Effector memory CD4-positive, alpha-beta T cell (primary cell): ENCODE measurements around the gene CDK17.
"Not testable (repeated sequence)": the region's sequence is repeated elsewhere in the genome, so short reads cannot be mapped to it uniquely, and the experiment has no call there.

ENCODE experiments used
- DNase-seq, 3 donors: peaks; one replicate each; pipeline ENCODE4 v3.0.0-alpha.2; 2020
- H3K27ac ChIP-seq: 2 replicates; pipeline ENCODE4 v1.7.0; 2013; ENCODE audit warnings: mild to moderate bottlenecking, low read length, moderate library complexity; ENCODE audit not compliant: insufficient read depth, poor library complexity, severe bottlenecking
- H3K27me3 ChIP-seq: replicated peaks from 2 replicates; pipeline ENCODE4 v1.7.0; 2013; ENCODE audit warnings: mild to moderate bottlenecking, low read length; ENCODE audit not compliant: insufficient read depth, control insufficient read depth, poor library complexity, severe bottlenecking
- H3K36me3 ChIP-seq: 2 replicates; pipeline ENCODE4 v1.7.0; 2013; ENCODE audit warnings: mild to moderate bottlenecking, low read length, moderate library complexity; ENCODE audit not compliant: control insufficient read depth, insufficient read depth
- H3K4me1 ChIP-seq: 2 replicates; pipeline ENCODE4 v1.7.0; 2013; ENCODE audit warnings: low read length, mild to moderate bottlenecking; ENCODE audit not compliant: control insufficient read depth, insufficient read depth, poor library complexity, severe bottlenecking
- H3K4me3 ChIP-seq: 2 replicates; pipeline ENCODE4 v1.7.0; 2013; ENCODE audit warnings: low read length, low read depth, mild to moderate bottlenecking; ENCODE audit not compliant: insufficient read depth, poor library complexity, severe bottlenecking
- H3K9me3 ChIP-seq: 2 replicates; pipeline ENCODE4 v1.7.0; 2013; ENCODE audit warnings: mild to moderate bottlenecking, low read length, moderate library complexity; ENCODE audit not compliant: control insufficient read depth

The CDK17 gene

DNA sequence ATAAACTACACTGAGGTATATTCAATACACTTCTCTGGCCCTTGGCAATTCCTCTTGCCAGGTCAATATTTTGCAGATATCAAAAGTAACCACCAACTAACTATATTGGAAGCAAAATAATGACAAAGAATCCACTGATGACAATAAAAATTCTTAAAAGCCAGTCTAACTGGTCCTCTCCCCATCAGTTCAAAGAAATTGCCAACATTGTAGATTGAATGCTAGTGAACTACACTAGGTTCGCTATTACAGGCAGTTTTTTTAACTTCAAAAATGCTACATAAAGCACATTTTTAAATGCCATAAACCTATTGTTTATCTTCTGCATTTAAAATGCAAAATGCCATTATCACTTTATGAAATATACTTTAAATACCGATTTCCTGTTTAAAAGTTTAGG is 4.0 kb downstream of the CDK17 start:
- no peak for DNase-seq
- Histone ChIP-seq H3K27me3 (no peaks in the 10 kb centered on the region), H3K27ac (no peak overlapping the region), H3K4me3 (no peak overlapping the region), H3K36me3 (no peaks in the 10 kb centered on the region), H3K9me3 (no peaks in the 10 kb centered on the region), H3K4me1 (peaks cover 29% of the 10 kb centered on the region)

DNA sequence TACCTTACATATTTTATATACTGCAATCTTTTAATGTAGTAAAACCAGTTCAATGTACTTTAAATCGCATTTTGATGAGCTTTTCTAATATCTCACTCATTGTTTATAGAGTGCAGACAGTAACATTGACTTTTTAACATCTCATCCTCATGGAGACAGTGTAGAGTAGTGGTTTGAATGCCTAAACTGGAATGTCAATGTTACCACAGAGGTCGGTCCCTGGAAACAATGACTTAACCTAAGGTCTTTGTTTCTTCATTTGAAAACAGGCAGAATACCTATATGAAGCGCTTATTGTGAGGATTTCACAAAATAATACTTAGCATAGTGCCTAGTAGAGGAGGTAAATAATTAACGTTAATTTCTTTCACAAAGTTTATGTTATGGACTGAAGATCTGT is 5.0 kb downstream of the CDK17 start:
- H3K27ac ChIP-seq = no peak overlapping the region
- no peaks in the 10 kb centered on the region for H3K9me3 ChIP-seq
- no peak for DNase-seq
- no peaks in the 10 kb centered on the region for H3K36me3 ChIP-seq
- H3K27me3 ChIP-seq = no peaks in the 10 kb centered on the region
- peaks cover 29% of the 10 kb centered on the region for H3K4me1 ChIP-seq
- no peak overlapping the region for H3K4me3 ChIP-seq

DNA sequence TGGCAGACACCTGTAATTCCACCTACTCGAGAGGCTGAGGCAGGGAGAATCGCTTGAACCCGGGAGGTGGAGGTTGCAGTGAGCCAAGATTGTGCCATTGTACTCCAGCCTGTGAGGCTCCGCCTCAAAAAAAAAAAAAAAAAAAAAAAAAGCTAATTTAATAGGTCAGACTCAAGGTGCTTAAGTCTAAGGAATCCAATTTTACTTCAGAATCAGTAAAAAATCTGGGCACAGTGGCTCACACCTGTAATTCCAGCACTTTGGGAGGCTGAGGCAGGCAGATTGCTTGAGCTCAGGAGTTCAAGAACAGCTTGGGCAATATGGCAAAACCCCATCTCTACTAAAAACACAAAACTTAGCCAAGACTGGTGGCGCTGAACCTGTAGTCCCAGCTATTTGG is 7.0 kb downstream of the CDK17 start:
- H3K27ac ChIP-seq, H3K4me3 ChIP-seq, H3K9me3 ChIP-seq, H3K36me3 ChIP-seq, DNase-seq, H3K27me3 ChIP-seq: not testable (repeated sequence)
- H3K4me1 ChIP-seq = peaks cover 34% of the 10 kb centered on the region

DNA sequence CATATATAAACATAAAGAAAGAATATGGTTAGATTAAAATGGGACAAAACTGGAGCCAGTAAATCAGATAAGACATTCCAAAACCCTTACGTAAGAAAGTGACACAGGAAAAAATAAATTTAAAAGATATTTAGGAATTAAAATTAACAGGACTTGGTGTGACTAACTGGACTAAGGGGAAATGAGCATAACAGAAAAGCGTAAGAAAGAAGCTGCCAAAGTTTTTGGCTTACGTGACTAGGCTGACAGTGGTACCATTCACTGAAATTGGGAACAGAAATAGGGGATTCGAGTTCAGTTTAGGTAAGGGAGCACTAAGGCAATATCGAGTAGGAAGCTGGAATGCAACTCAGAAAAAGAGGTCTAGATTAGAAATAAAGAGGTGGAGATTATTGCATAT is 7.8 kb downstream of the CDK17 start:
- Histone ChIP-seq H3K4me3 (no peak overlapping the region), H3K27ac (no peak overlapping the region), H3K9me3 (no peaks in the 10 kb centered on the region), H3K27me3 (no peaks in the 10 kb centered on the region), H3K4me1 (peaks cover 37% of the 10 kb centered on the region), H3K36me3 (no peaks in the 10 kb centered on the region)
- DNase-seq = no peak

DNA sequence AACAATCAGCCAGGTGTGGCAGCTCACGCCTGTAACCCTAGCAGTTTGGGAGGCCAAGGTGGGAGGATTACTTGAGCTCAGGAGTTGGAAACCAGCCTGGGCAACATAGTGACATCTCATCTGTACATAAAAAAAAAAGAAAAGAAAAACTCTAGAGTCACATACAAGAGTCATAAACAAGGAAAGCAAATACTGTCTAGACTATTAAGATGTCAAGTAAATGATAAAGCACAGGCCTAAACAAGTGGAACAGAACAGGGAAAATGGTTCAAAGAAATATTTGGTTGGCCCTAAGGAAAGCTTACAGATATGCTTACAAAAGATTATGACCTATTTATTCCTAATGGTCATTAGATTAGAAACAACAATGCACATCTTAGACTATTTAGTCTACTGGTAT is 12.3 kb downstream of the CDK17 start:
- H3K9me3 ChIP-seq = no peaks in the 10 kb centered on the region
- H3K4me3 ChIP-seq = no peak overlapping the region
- H3K4me1 ChIP-seq = peaks cover 24% of the 10 kb centered on the region
- DNase-seq = no peak
- no peak overlapping the region for H3K27ac ChIP-seq
- H3K27me3 ChIP-seq = no peaks in the 10 kb centered on the region
- no peaks in the 10 kb centered on the region for H3K36me3 ChIP-seq

DNA sequence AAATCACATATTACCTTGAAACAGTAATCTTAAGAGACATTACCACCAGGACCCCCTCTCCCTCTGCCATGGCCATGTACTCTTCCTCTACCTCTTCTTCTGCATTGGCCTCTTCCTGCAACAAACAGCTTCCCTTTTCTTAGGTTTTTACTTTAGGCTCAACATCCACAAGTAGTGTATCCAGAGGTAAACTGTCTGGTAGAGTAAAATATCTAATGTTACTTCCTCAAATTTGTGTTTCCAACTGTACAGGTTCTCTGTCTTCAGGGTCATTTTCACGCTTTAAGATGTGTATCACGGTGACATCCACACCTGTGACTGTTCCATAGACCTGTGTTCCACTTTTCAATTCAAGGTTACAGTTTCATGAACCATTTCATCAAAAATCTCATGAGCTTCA is 13.4 kb downstream of the CDK17 start:
- Histone ChIP-seq H3K36me3 (no peaks in the 10 kb centered on the region), H3K27me3 (no peaks in the 10 kb centered on the region), H3K4me3 (no peak overlapping the region), H3K9me3 (no peaks in the 10 kb centered on the region), H3K27ac (no peak overlapping the region), H3K4me1 (peaks cover 17% of the 10 kb centered on the region)
- DNase-seq = no peak

DNA sequence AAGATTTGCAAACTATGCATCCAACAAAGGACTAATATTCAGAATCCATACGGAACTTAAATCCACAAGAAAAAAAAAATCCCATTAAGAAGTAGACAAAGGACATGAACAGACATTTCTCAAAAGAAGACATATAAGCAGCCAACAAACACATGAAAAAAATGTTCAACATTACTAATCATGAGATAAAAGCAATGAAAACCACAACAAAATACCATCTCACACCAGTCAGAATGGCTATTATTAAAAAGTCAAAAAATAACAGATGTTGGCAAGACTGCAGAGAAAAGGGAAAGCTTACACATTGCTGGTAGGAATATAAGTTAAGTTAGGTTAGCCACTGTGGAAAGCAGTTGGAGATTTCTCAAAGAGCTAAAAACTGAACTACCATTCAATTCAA is 16.2 kb downstream of the CDK17 start:
- Histone ChIP-seq H3K36me3 (no peaks in the 10 kb centered on the region), H3K27me3 (no peaks in the 10 kb centered on the region)

DNA sequence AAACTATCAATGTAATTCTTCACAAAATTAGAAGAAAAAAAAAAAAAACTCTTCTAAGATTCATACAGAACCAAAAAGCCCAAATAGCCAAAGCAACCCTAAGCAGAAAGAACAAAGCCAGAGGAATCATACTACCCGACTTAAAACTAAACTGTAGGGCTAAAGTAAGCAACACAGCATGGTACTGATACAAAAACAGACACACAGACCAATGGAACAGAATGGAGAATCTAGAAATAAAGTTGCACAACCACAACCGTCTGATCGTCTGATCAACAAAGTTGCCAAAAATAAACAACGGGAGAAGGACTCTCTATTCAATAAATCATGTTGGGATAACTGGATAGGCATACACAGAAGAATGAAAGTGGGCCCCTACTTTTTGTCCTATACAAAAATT is 16.9 kb downstream of the CDK17 start:
- Histone ChIP-seq H3K9me3 (no peaks in the 10 kb centered on the region), H3K27me3 (no peaks in the 10 kb centered on the region), H3K36me3 (no peaks in the 10 kb centered on the region), H3K4me1 (peaks cover 19% of the 10 kb centered on the region), H3K4me3 (no peak overlapping the region), H3K27ac (no peak overlapping the region)
- DNase-seq = no peak

More for the DNA sequence above, 16.2 kb downstream of the CDK17 start:
- Histone ChIP-seq H3K4me3 (no peak overlapping the region), H3K4me1 (peaks cover 18% of the 10 kb centered on the region), H3K27ac (no peak overlapping the region), H3K9me3 (no peaks in the 10 kb centered on the region)
- DNase-seq = no peak

DNA sequence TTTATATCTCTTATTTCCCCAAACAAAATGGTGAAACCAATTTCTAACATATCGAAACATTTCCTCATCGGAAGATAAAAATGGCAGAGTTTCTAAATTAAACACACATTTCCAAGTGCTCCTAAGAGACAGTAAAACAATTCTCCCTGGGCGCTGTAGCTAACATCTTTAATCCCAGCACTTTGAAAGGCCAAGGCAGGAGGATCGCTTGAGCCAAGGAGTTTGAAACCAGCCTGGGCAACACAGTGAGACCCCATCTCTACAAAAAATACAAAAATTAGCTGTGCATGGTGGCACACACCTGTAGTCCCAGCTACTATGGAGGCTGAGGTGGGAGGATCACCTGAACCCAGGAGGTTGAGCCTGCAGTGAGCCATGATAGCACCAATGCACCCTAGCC is 20.5 kb downstream of the CDK17 start:
- not testable (repeated sequence) for H3K4me3 ChIP-seq, H3K27ac ChIP-seq, DNase-seq, H3K9me3 ChIP-seq, H3K36me3 ChIP-seq, H3K27me3 ChIP-seq
- peaks cover 32% of the 10 kb centered on the region for H3K4me1 ChIP-seq

DNA sequence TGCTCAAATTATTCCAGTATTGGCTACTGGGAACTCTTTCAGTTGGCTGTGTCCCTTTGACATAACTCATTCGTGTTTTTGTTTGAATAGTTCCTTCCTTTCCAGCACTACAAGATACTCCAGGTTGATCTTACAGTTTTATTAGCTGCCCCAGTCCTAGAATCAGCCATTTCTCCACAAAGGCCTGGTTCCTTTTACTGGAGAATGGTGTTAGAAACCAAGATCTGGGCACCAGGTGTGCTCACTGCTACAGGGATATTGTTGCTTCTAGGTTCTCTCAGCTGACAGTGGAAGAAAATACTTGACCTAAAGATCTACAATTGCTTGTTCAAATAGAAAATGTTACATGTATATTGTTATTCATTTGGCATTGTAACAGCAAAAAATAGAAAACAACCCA is 21.9 kb downstream of the CDK17 start:
- Histone ChIP-seq H3K36me3 (no peaks in the 10 kb centered on the region), H3K27me3 (no peaks in the 10 kb centered on the region), H3K9me3 (no peaks in the 10 kb centered on the region), H3K4me3 (no peak overlapping the region), H3K4me1 (peaks cover 31% of the 10 kb centered on the region), H3K27ac (peak overlapping the region; percentile 70)
- no peak for DNase-seq

DNA sequence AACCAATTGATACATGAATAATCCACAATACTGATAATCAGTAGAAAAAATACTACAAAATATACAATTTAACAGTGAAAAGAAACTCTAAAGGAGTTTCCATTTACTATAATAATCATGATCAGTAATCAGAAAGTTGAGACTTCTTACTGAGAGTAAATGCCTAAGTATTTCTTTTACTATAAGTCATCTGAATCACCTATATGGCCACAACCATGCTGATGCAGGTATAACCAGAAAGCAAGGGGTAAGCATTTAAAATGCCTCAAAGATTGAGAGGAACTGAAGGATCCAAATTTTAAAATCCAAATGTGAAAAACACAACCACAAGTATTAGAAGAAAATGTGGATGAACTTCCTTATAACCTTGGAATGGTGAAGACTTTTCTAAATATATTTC is 23.4 kb downstream of the CDK17 start:
- H3K4me3 ChIP-seq = peak overlapping the region; percentile 14
- H3K27me3 ChIP-seq = no peaks in the 10 kb centered on the region
- peak overlapping the region; percentile 70 for H3K27ac ChIP-seq
- H3K4me1 ChIP-seq = peaks cover 37% of the 10 kb centered on the region
- H3K9me3 ChIP-seq = no peaks in the 10 kb centered on the region
- no peaks in the 10 kb centered on the region for H3K36me3 ChIP-seq
- DNase-seq = no peak
